ENCODE results near the gene GPATCH1.

- TF ChIP-seq EZH2 (IDR thresholded peaks at IDR 0.05) (no peak), POLR2AphosphoS5 (IDR thresholded peaks at IDR 0.05; ENCODE audit: borderline replicate concordance, low read depth, low read length) (no peak), FOXP2 (optimal IDR thresholded peaks at IDR 0.05; ENCODE audit: control extremely low read depth, extremely low read length, insufficient read depth) (no peak)
Observed at GRCh38 chr19:33129901-33130300, 48.9 kb downstream of the GPATCH1 start.
